Endodermal cell (in vitro differentiated cells): Measurements from ENCODE around the gene TACC3. TPM values are rescaled to one million over a fixed set of nuclear protein-coding genes. Genes with fewer than 3 reads are reported as not detected.

Experiments
- DNase-seq: peaks from one replicate; pipeline ENCODE4 v3.0.0-alpha.2; 2017
- H3K27ac ChIP-seq: 2 replicates; pipeline ENCODE4 v1.5.1; 2013; ENCODE audit warnings: mild to moderate bottlenecking, low read depth, low read length, moderate library complexity
- H3K27me3 ChIP-seq: 2 replicates; pipeline ENCODE4 v1.6.1; 2013; ENCODE audit warnings: mild to moderate bottlenecking, low read length, moderate library complexity; ENCODE audit not compliant: insufficient read depth, control insufficient read depth, poor library complexity, severe bottlenecking
- H3K36me3 ChIP-seq: 2 replicates; pipeline ENCODE4 v1.7.0; 2013; ENCODE audit warnings: mild to moderate bottlenecking, low read length, moderate library complexity; ENCODE audit not compliant: control insufficient read depth, insufficient read depth
- H3K4me1 ChIP-seq: one replicate; pipeline ENCODE4 v1.7.0; 2013; ENCODE audit warnings: low read length; ENCODE audit not compliant: control insufficient read depth, insufficient read depth
- H3K4me3 ChIP-seq: 2 replicates; pipeline ENCODE4 v1.5.1; 2013; ENCODE audit warnings: mild to moderate bottlenecking, low read length, moderate library complexity
- H3K9ac ChIP-seq: 2 replicates; pipeline ENCODE4 v1.6.1; 2013; ENCODE audit warnings: mild to moderate bottlenecking, low read length, moderate library complexity; ENCODE audit not compliant: poor library complexity, severe bottlenecking; ENCODE audit errors: extremely low read depth
- H3K9me3 ChIP-seq: 2 replicates; pipeline ENCODE4 v1.6.1; 2013; ENCODE audit warnings: mild to moderate bottlenecking, low read length, moderate library complexity; ENCODE audit not compliant: control insufficient read depth
- H3K27ac Mint-ChIP-seq: 2 replicates; pipeline ENCODE4 v1.8.0; 2020; ENCODE audit warnings: mixed read lengths
- H3K27me3 Mint-ChIP-seq: 2 replicates; pipeline ENCODE4 v1.8.0; 2021; ENCODE audit warnings: mild to moderate bottlenecking, mixed read lengths; ENCODE audit not compliant: insufficient read depth
- H3K36me3 Mint-ChIP-seq: 2 replicates; pipeline ENCODE4 v1.8.0; 2020; ENCODE audit warnings: low read depth, mixed read lengths
- H3K4me1 Mint-ChIP-seq: 2 replicates; pipeline ENCODE4 v1.8.0; 2020; ENCODE audit warnings: mixed read lengths
- H3K4me3 Mint-ChIP-seq: 2 replicates; pipeline ENCODE4 v1.8.0; 2020; ENCODE audit warnings: mild to moderate bottlenecking, moderate library complexity, mixed read lengths
- H3K9me3 Mint-ChIP-seq: 2 replicates; pipeline ENCODE4 v1.8.0; 2020; ENCODE audit warnings: mild to moderate bottlenecking, mixed read lengths
- CTCF ChIP-seq: fragments of 200-600 bp; sonication (generic); conservative IDR thresholded peaks from 2 replicates; pipeline ENCODE4 v1.5.0; 2021; ENCODE audit warnings: antibody characterized with exemption, mild to moderate bottlenecking
- WGBS, 2 experiments: methylation state at CpG; one replicate each; pipeline versions ENCODE4 v1.1.5 to v1.1.7; 2013; ENCODE audit warnings: missing lambda C conversion rate in 2 of 2, mixed read lengths in 1 of 2; ENCODE audit not compliant: insufficient coverage in 1 of 2, insufficient read length in 1 of 2; 5-methylcytosine and 5-hydroxymethylcytosine counted together
- total RNA-seq, 2 donors: library from RNA; stranded (reverse); fragmentation: NEBNext Ultra II Directional in 1 of 2; extraction: Animal tissue kit (Norgen Biotek cat#: 25700) in 1 of 2; gene quantifications; 2 replicates in 1 of 2; 3 replicates in 1 of 2; pipeline ENCODE4 v1.2.1, GENCODE V29; 2021

Gene TACC3
- total RNA-seq, 2 donors from 2014 or later: 113 to 182 TPM

DNA sequence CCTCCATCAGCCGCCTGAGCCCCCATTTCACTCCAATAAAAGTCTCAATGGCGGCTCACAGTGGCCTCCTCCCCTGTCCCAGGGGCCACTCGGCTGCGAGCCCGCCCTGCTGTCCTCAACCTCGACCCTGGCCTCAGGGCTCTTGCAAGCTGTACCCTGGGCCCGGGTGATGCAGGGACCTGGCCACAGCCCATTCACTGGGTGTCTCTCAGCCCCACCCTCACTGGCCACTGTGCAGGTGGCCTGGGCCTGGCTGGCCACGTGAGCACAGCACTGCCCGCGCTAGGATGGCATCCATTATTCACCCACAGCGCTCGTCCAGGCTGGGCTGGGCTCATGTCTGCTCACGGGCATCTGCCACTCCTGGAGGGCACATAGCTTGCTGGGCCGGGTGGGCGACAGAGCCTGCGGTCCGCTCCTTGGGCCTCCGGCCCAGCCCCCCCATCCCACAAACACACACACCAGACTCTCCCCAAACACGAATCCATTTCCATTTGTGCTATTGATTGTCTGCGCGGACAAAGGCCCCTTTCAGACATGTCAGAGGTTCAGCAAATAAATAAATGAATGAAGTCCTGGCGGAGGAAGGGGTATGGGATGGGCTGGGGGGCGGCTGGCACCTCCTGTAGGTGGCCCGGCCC, 55.3 kb downstream of the TACC3 start:
- no peaks in the 10 kb centered on the region for H3K36me3 Mint-ChIP-seq

GRCh38 chr4:1777822-1778641, 56.7 kb downstream of the TACC3 start:
- Histone ChIP-seq H3K9me3 (no peaks in the 10 kb centered on the region), H3K36me3 (no peaks in the 10 kb centered on the region), H3K27ac (peak overlapping the region; percentile 92), H3K27me3 (no peaks in the 10 kb centered on the region), H3K4me1 (no peaks in the 10 kb centered on the region), H3K4me3 (no peak overlapping the region), H3K9ac (no peak overlapping the region)
- no peaks in the 10 kb centered on the region for H3K4me1 Mint-ChIP-seq
- H3K27ac Mint-ChIP-seq: peak overlapping the region; percentile 68
- H3K4me3 Mint-ChIP-seq: no peak overlapping the region
- peak; percentile 95 for DNase-seq
- H3K36me3 Mint-ChIP-seq: no peaks in the 10 kb centered on the region
- WGBS, 2 experiments: 15 to 41% methylated on average over 16 to 27 of the region's 27 CpGs
- TF ChIP-seq CTCF: peak; percentile 67
- no peaks in the 10 kb centered on the region for H3K27me3 Mint-ChIP-seq
- H3K9me3 Mint-ChIP-seq: no peaks in the 10 kb centered on the region

More for the DNA sequence above, 55.3 kb downstream of the TACC3 start:
- WGBS, 2 experiments: 81 to 93% methylated on average over 11 to 24 of the region's 24 CpGs
- Histone ChIP-seq H3K36me3 (no peaks in the 10 kb centered on the region), H3K4me1 (no peaks in the 10 kb centered on the region), H3K4me3 (no peak overlapping the region), H3K27me3 (no peaks in the 10 kb centered on the region), H3K9me3 (no peaks in the 10 kb centered on the region), H3K9ac (no peak overlapping the region), H3K27ac (peak overlapping the region; percentile 92)
- no peak for TF ChIP-seq CTCF
- no peak overlapping the region for H3K4me3 Mint-ChIP-seq
- H3K27me3 Mint-ChIP-seq: no peaks in the 10 kb centered on the region
- no peaks in the 10 kb centered on the region for H3K4me1 Mint-ChIP-seq
- no peak overlapping the region for H3K27ac Mint-ChIP-seq
- H3K9me3 Mint-ChIP-seq: no peaks in the 10 kb centered on the region
- no peak for DNase-seq

DNA sequence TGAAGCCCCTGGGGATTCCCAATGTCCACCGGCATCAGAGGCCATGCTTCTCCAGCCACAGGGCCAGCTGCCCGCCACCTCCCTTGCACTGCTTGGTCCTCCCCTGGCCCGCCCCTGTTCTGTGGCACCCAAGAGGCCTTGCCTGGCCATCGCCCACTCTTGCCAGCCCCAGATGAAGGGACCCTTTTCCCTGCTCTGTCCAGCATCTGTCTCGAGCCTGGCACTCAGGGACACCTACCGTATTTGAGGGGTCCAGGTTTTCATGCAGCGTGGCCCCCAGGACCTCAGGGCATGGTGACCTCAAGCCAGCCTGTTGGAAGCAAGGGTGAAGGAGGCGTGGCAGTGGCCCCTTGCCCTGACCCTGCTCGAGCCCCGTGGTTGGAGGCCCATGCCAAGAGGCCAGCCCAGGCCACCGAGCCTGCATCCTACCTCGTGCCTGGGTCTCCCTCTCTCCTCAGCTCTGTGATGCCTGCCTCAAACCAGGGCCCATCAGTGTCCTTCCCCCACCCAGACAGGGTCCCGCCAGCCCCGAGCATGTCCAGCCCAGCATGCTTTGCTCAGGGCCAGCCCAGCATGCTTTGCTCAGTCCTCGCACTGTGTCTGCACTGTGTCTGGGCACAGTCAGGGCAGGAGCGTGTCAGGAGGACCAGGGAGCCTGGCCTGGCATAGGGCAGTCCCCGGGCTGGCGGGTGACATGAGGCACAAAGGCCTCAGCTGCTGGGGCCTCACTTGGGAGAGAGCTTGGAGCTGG, 57.5 kb downstream of the TACC3 start:
- DNase-seq: no peak
- Mint-ChIP-seq H3K9me3 (no peaks in the 10 kb centered on the region), H3K27ac (peak overlapping the region; percentile 68), H3K4me1 (no peaks in the 10 kb centered on the region), H3K4me3 (no peak overlapping the region), H3K36me3 (no peaks in the 10 kb centered on the region), H3K27me3 (no peaks in the 10 kb centered on the region)
- no peak for TF ChIP-seq CTCF
- H3K36me3 ChIP-seq: no peaks in the 10 kb centered on the region
- H3K4me3 ChIP-seq: no peak overlapping the region
- no peaks in the 10 kb centered on the region for H3K9me3 ChIP-seq
- H3K27ac ChIP-seq: peak overlapping the region; percentile 92
- 81 to 91% methylated on average over 9 to 18 of the region's 18 CpGs for WGBS, 2 experiments
- H3K4me1 ChIP-seq: no peaks in the 10 kb centered on the region
- no peaks in the 10 kb centered on the region for H3K27me3 ChIP-seq
- no peak overlapping the region for H3K9ac ChIP-seq
